HG03139 (cell line): ENCODE measurements around the gene DNAJC1.

Experiments
- ATAC-seq: cut with Tn5 transposase; IDR thresholded peaks from one replicate; pipeline ENCODE4 v1.9.1; 2021; ENCODE audit not compliant: unreplicated experiment

Gene DNAJC1

GRCh38 chr10:22010539-22010938, 7.0 kb upstream of the DNAJC1 start:
- no peak for ATAC-seq

GRCh38 chr10:22006379-22006884, 2.9 kb upstream of the DNAJC1 start:
- no peak for ATAC-seq

GRCh38 chr10:22005763-22006162, 2.2 kb upstream of the DNAJC1 start:
- no peak for ATAC-seq

- no peak for ATAC-seq
These were observed 393 bp upstream of the DNAJC1 start for GRCh38 chr10:22003964-22004281.

GRCh38 chr10:22002591-22003176, 846 bp downstream of the DNAJC1 start:
- peak; percentile 9 for ATAC-seq

GRCh38 chr10:21995557-21995956, 8.0 kb downstream of the DNAJC1 start:
- no peak for ATAC-seq

- no peak for ATAC-seq
These were observed 10.0 kb downstream of the DNAJC1 start for GRCh38 chr10:21993360-21994001.

GRCh38 chr10:21991785-21992184, 11.7 kb downstream of the DNAJC1 start:
- ATAC-seq: no peak

GRCh38 chr10:21990449-21990848, 13.1 kb downstream of the DNAJC1 start:
- ATAC-seq: no peak

GRCh38 chr10:21989453-21990154, 13.9 kb downstream of the DNAJC1 start:
- peak; percentile 85 for ATAC-seq

- no peak for ATAC-seq
These were observed 18.0 kb downstream of the DNAJC1 start for GRCh38 chr10:21985541-21985940.

- no peak for ATAC-seq
These were observed 22.4 kb downstream of the DNAJC1 start for GRCh38 chr10:21981118-21981517.

GRCh38 chr10:21980691-21981090, 22.8 kb downstream of the DNAJC1 start:
- no peak for ATAC-seq

- no peak for ATAC-seq
These were observed 25.2 kb downstream of the DNAJC1 start for GRCh38 chr10:21978191-21978862.

GRCh38 chr10:21976739-21977138, 26.8 kb downstream of the DNAJC1 start:
- no peak for ATAC-seq

GRCh38 chr10:21976280-21976679, 27.2 kb downstream of the DNAJC1 start:
- ATAC-seq: no peak

- ATAC-seq: no peak
These were observed 28.0 kb downstream of the DNAJC1 start for GRCh38 chr10:21975378-21975990.

- ATAC-seq: no peak
These were observed 30.9 kb downstream of the DNAJC1 start for GRCh38 chr10:21972584-21972983.

- no peak for ATAC-seq
These were observed 33.9 kb downstream of the DNAJC1 start for GRCh38 chr10:21969326-21970287.

GRCh38 chr10:21964983-21965665, 38.4 kb downstream of the DNAJC1 start:
- no peak for ATAC-seq
